Activated CD8-positive, alpha-beta T cell treated with anti-CD3 and anti-CD28 coated beads for 36 hours (primary cell): ENCODE measurements around the gene TIAM2. TPM values are rescaled to one million over a fixed set of nuclear protein-coding genes. Genes with fewer than 3 reads are reported as not detected.

Experiments
- ATAC-seq: fragments of 200-7000 bp; cut with Tn5 transposase; one replicate; pipeline ENCODE4 v1.10.0; 2021; ENCODE audit warnings: mild to moderate bottlenecking, moderate library complexity
- CTCF ChIA-PET: fragments of 350-600 bp; sonication (Branson Sonifier 250); formaldehyde crosslinking; loops from one replicate; lab custom pipeline; 2021; ENCODE audit warnings: antibody characterized with exemption; lab: Charles Lee
- POLR2A ChIA-PET: fragments of 350-600 bp; sonication (Branson Sonifier 250); formaldehyde crosslinking; loops from one replicate; lab custom pipeline; 2021; ENCODE audit warnings: antibody characterized with exemption; lab: Charles Lee
- DNase-seq: peaks from one replicate; pipeline ENCODE4 v3.0.0-alpha.2; 2020
- H3K27ac Mint-ChIP-seq: one replicate; pipeline ENCODE4 v1.8.0; 2021; ENCODE audit warnings: mild to moderate bottlenecking, mixed read lengths
- H3K27me3 Mint-ChIP-seq: one replicate; pipeline ENCODE4 v1.8.0; 2021; ENCODE audit warnings: mixed read lengths
- H3K36me3 Mint-ChIP-seq: one replicate; pipeline ENCODE4 v1.8.0; 2021; ENCODE audit warnings: low read depth, mixed read lengths
- H3K4me1 Mint-ChIP-seq: one replicate; pipeline ENCODE4 v1.8.0; 2021; ENCODE audit warnings: low read depth, mixed read lengths
- H3K4me3 Mint-ChIP-seq: one replicate; pipeline ENCODE4 v1.8.0; 2021; ENCODE audit warnings: mild to moderate bottlenecking, moderate library complexity, mixed read lengths
- H3K9me3 Mint-ChIP-seq: one replicate; pipeline ENCODE4 v1.8.0; 2021; ENCODE audit warnings: mixed read lengths
- CTCF ChIP-seq: fragments of 200-600 bp; IDR thresholded peaks from one replicate; pipeline ENCODE4 v1.8.0; 2022; ENCODE audit warnings: antibody characterized with exemption, mild to moderate bottlenecking
- intact Hi-C: fragments of 100-400 bp; cut with micrococcal nuclease; formaldehyde crosslinking; loops from one replicate; pipeline ENCODE4 v1.10.0; 2022
- total RNA-seq, 2 experiments: library from RNA; stranded (reverse); gene quantifications; one replicate each; pipeline ENCODE4 v1.2.3, GENCODE V29; 2021

TIAM2 gene
- total RNA-seq, 2 experiments from 2014 or later: 5.6 to 7.1 TPM

DNA sequence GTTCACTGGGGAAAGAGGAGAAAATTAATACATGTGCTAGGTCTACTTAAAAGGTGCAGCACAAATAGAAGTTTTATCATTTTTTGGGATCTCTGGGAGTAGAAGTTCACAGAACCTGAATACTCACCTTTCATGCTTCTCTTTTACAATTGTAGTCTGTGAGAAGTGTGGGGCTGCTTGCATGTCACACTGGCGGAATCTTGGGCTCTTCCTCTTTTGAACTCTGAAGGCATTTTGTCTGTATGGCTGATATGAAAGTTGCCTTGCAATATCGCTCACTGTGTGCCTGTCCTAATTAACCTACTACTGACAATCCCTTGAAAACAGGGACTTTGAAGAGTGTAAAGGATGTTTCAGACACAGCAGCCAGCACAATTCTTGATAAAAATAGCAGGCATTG, 202.8 kb downstream of the TIAM2 start:
- CTCF ChIA-PET: no interaction called here
- H3K9me3 Mint-ChIP-seq: peaks cover 9% of the 10 kb centered on the region

GRCh38 chr6:155200012-155200411, 204.9 kb downstream of the TIAM2 start:
- DNase-seq: no peak
- no peak overlapping the region for H3K4me3 Mint-ChIP-seq
- no peak overlapping the region for H3K27ac Mint-ChIP-seq
- ChIA-PET POLR2A (no interaction called here), CTCF (no interaction called here)
- TF ChIP-seq CTCF: no peak
- H3K27me3 Mint-ChIP-seq: peaks cover 14% of the 10 kb centered on the region
- ATAC-seq: no peak
- H3K9me3 Mint-ChIP-seq: peaks cover 9% of the 10 kb centered on the region
- intact Hi-C loops: no loop called here
- H3K36me3 Mint-ChIP-seq: peaks cover 2% of the 10 kb centered on the region
- H3K4me1 Mint-ChIP-seq: no peaks in the 10 kb centered on the region

More for the DNA sequence above, 202.8 kb downstream of the TIAM2 start:
- DNase-seq: no peak
- peaks cover 2% of the 10 kb centered on the region for H3K36me3 Mint-ChIP-seq
- no peaks in the 10 kb centered on the region for H3K4me1 Mint-ChIP-seq
- peaks cover 13% of the 10 kb centered on the region for H3K27me3 Mint-ChIP-seq
- intact Hi-C loops: no loop called here
- TF ChIP-seq CTCF: no peak
- no peak overlapping the region for H3K4me3 Mint-ChIP-seq
- no peak for ATAC-seq
- POLR2A ChIA-PET: interaction anchor here (0.8 kb wide), 1 partner anchor 45 kb away, joined by 3 read pairs; no protein-coding TSS in a partner anchor
- H3K27ac Mint-ChIP-seq: no peak overlapping the region

DNA sequence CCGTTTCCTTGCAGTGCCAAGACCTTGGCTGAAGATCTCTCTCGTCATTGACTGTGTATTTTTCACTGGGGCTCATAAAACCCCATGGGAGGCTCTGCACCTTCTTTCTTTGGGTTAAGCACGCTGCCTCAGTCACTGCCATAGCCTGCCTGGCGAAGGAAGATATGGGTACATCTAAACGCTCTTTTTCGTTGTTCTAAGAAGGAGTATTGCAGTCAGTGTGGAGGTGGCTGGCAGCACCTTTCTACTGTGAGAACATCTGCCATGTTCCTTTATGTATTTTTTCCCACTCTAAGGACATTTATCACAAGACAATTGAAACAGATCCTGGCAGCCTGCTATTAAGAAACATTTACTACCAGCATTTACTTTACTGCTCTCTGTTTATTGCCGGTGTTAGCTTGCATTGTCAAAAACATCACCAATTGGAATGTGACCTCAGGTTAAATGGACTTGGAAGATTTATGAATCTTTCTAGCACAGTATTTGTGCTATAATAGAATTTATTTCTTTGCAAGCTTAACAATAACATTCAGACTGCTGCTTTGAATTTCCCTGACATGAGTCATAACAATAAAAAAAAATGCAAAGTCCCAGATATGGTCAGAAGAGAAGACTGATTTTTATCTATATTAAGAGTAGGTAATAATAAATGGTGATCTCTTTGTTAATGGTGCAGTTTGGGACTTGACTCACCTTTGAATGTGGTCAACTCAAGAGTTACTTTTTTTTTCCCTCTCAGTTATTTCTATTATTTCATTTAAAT, 206.5 kb downstream of the TIAM2 start:
- DNase-seq: no peak
- intact Hi-C loops: no loop called here
- H3K9me3 Mint-ChIP-seq: peaks cover 9% of the 10 kb centered on the region
- no peak overlapping the region for H3K27ac Mint-ChIP-seq
- ChIA-PET POLR2A (no interaction called here), CTCF (no interaction called here)
- no peaks in the 10 kb centered on the region for H3K4me1 Mint-ChIP-seq
- TF ChIP-seq CTCF: no peak
- peaks cover 2% of the 10 kb centered on the region for H3K36me3 Mint-ChIP-seq
- no peak for ATAC-seq
- no peak overlapping the region for H3K4me3 Mint-ChIP-seq
- peaks cover 13% of the 10 kb centered on the region for H3K27me3 Mint-ChIP-seq

DNA sequence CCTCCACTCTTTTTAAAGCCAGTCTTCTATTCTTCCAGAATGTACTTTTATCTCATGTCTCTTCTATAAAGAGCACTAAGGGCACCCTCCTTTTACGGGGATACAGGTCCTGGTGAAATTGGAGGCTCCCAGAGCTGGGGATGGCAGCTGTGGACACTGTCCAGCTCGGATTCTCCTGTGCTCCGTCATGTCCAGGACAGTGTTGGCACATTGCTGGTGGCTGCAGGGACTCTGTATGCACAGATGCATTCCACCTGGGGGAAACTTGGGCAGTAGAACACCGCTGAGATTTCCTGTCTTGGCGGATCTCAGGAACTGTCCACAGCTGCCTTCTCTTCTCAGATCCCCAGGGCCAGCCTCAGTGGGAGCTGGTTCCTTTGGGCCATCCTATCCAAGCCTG, 212.1 kb downstream of the TIAM2 start:
- Mint-ChIP-seq H3K9me3 (no peaks in the 10 kb centered on the region), H3K27ac (no peak overlapping the region), H3K27me3 (peaks cover 3% of the 10 kb centered on the region), H3K4me1 (no peaks in the 10 kb centered on the region), H3K36me3 (no peaks in the 10 kb centered on the region), H3K4me3 (no peak overlapping the region)
- POLR2A ChIA-PET: no interaction called here
- no peak for ATAC-seq
- CTCF ChIA-PET: no interaction called here
- DNase-seq: no peak
- TF ChIP-seq CTCF: no peak
- intact Hi-C loops: no loop called here

- DNase-seq: no peak
- no peaks in the 10 kb centered on the region for H3K4me1 Mint-ChIP-seq
- no peak for TF ChIP-seq CTCF
- ATAC-seq: no peak
- no peaks in the 10 kb centered on the region for H3K36me3 Mint-ChIP-seq
- H3K9me3 Mint-ChIP-seq: no peaks in the 10 kb centered on the region
- ChIA-PET CTCF (no interaction called here), POLR2A (no interaction called here)
- intact Hi-C loops: no loop called here
- H3K27me3 Mint-ChIP-seq: peaks cover 5% of the 10 kb centered on the region
- H3K27ac Mint-ChIP-seq: no peak overlapping the region
- H3K4me3 Mint-ChIP-seq: no peak overlapping the region
Observed at GRCh38 chr6:155212106-155212505, 217.0 kb downstream of the TIAM2 start.
